Endodermal cell (in vitro differentiated cells): ENCODE data around the gene SLC2A1. TPM values are rescaled to one million over a fixed set of nuclear protein-coding genes. Genes with fewer than 3 reads are reported as not detected.

Experiments used
- DNase-seq: peaks from one replicate; pipeline ENCODE4 v3.0.0-alpha.2; 2017
- H3K27ac ChIP-seq: 2 replicates; pipeline ENCODE4 v1.5.1; 2013; ENCODE audit warnings: mild to moderate bottlenecking, low read depth, low read length, moderate library complexity
- H3K27me3 ChIP-seq: 2 replicates; pipeline ENCODE4 v1.6.1; 2013; ENCODE audit warnings: mild to moderate bottlenecking, low read length, moderate library complexity; ENCODE audit not compliant: insufficient read depth, control insufficient read depth, poor library complexity, severe bottlenecking
- H3K36me3 ChIP-seq: 2 replicates; pipeline ENCODE4 v1.7.0; 2013; ENCODE audit warnings: mild to moderate bottlenecking, low read length, moderate library complexity; ENCODE audit not compliant: control insufficient read depth, insufficient read depth
- H3K4me1 ChIP-seq: one replicate; pipeline ENCODE4 v1.7.0; 2013; ENCODE audit warnings: low read length; ENCODE audit not compliant: control insufficient read depth, insufficient read depth
- H3K4me3 ChIP-seq: 2 replicates; pipeline ENCODE4 v1.5.1; 2013; ENCODE audit warnings: mild to moderate bottlenecking, low read length, moderate library complexity
- H3K9ac ChIP-seq: 2 replicates; pipeline ENCODE4 v1.6.1; 2013; ENCODE audit warnings: mild to moderate bottlenecking, low read length, moderate library complexity; ENCODE audit not compliant: poor library complexity, severe bottlenecking; ENCODE audit errors: extremely low read depth
- H3K9me3 ChIP-seq: 2 replicates; pipeline ENCODE4 v1.6.1; 2013; ENCODE audit warnings: mild to moderate bottlenecking, low read length, moderate library complexity; ENCODE audit not compliant: control insufficient read depth
- H3K27ac Mint-ChIP-seq: 2 replicates; pipeline ENCODE4 v1.8.0; 2020; ENCODE audit warnings: mixed read lengths
- H3K27me3 Mint-ChIP-seq: 2 replicates; pipeline ENCODE4 v1.8.0; 2021; ENCODE audit warnings: mild to moderate bottlenecking, mixed read lengths; ENCODE audit not compliant: insufficient read depth
- H3K36me3 Mint-ChIP-seq: 2 replicates; pipeline ENCODE4 v1.8.0; 2020; ENCODE audit warnings: low read depth, mixed read lengths
- H3K4me1 Mint-ChIP-seq: 2 replicates; pipeline ENCODE4 v1.8.0; 2020; ENCODE audit warnings: mixed read lengths
- H3K4me3 Mint-ChIP-seq: 2 replicates; pipeline ENCODE4 v1.8.0; 2020; ENCODE audit warnings: mild to moderate bottlenecking, moderate library complexity, mixed read lengths
- H3K9me3 Mint-ChIP-seq: 2 replicates; pipeline ENCODE4 v1.8.0; 2020; ENCODE audit warnings: mild to moderate bottlenecking, mixed read lengths
- CTCF ChIP-seq: fragments of 200-600 bp; sonication (generic); conservative IDR thresholded peaks from 2 replicates; pipeline ENCODE4 v1.5.0; 2021; ENCODE audit warnings: antibody characterized with exemption, mild to moderate bottlenecking
- WGBS, 2 experiments: methylation state at CpG; one replicate each; pipeline versions ENCODE4 v1.1.5 to v1.1.7; 2013; ENCODE audit warnings: missing lambda C conversion rate in 2 of 2, mixed read lengths in 1 of 2; ENCODE audit not compliant: insufficient coverage in 1 of 2, insufficient read length in 1 of 2; 5-methylcytosine and 5-hydroxymethylcytosine counted together
- total RNA-seq, 2 donors: library from RNA; stranded (reverse); fragmentation: NEBNext Ultra II Directional in 1 of 2; extraction: Animal tissue kit (Norgen Biotek cat#: 25700) in 1 of 2; gene quantifications; 2 replicates in 1 of 2; 3 replicates in 1 of 2; pipeline ENCODE4 v1.2.1, GENCODE V29; 2021

The SLC2A1 gene
- total RNA-seq, 2 donors from 2014 or later: 42.5 to 69.7 TPM

GRCh38 chr1:42964044-42964812 is 5.6 kb upstream of the SLC2A1 start:
- Mint-ChIP-seq H3K9me3 (no peaks in the 10 kb centered on the region), H3K4me3 (no peak overlapping the region), H3K27me3 (peaks cover 20% of the 10 kb centered on the region), H3K4me1 (peaks cover 43% of the 10 kb centered on the region), H3K27ac (no peak overlapping the region), H3K36me3 (no peaks in the 10 kb centered on the region)
- Histone ChIP-seq H3K9ac (no peak overlapping the region), H3K27ac (no peak overlapping the region), H3K9me3 (no peaks in the 10 kb centered on the region), H3K4me1 (no peaks in the 10 kb centered on the region), H3K27me3 (peaks cover 26% of the 10 kb centered on the region), H3K36me3 (no peaks in the 10 kb centered on the region), H3K4me3 (no peak overlapping the region)
- WGBS, 2 experiments: 94 to 96% methylated on average over 12 to 18 of the region's 19 CpGs
- no peak for TF ChIP-seq CTCF
- DNase-seq: no peak

DNA sequence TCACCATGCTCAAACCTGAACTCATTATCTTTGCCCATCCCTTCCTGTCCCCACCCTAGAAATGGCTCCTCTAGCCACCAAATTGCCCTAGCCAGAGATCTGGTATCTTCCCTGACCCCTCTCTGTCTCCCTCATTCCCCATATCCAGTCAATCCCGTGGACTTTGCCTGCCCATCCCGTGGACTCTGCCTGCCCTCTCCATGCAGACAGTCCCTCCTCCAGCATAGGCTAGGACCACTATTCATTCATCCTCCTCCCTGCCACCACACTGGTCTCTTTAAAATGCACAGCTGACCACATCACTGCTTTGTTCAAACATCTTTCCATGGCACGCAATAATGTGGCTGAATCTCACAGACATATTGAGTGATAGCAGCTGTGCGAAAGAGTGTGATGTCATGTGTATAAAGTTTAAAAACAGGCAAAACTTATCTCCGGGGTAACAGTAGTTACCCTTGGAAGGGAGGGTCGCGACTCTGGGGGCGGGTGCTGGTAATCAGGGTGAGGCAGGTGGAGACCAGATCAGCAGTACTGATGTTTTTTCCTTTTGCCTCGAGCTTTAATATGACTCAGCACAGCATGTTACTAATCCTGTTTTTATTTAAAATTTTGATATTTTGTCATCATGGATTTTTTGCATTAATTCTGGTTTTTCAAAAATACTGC is 4.8 kb upstream of the SLC2A1 start:
- H3K4me3 ChIP-seq: no peak overlapping the region
- WGBS, 2 experiments: 67 to 76% methylated on average over 8 of the region's 9 CpGs
- Mint-ChIP-seq H3K9me3 (no peaks in the 10 kb centered on the region), H3K27me3 (peaks cover 20% of the 10 kb centered on the region), H3K4me1 (peaks cover 43% of the 10 kb centered on the region), H3K4me3 (no peak overlapping the region), H3K27ac (peak overlapping the region; percentile 19), H3K36me3 (no peaks in the 10 kb centered on the region)
- DNase-seq: no peak
- H3K9ac ChIP-seq: no peak overlapping the region
- no peaks in the 10 kb centered on the region for H3K36me3 ChIP-seq
- no peaks in the 10 kb centered on the region for H3K9me3 ChIP-seq
- no peaks in the 10 kb centered on the region for H3K4me1 ChIP-seq
- TF ChIP-seq CTCF: no peak
- H3K27ac ChIP-seq: no peak overlapping the region
- peaks cover 26% of the 10 kb centered on the region for H3K27me3 ChIP-seq

GRCh38 chr1:42962641-42963377 is 4.1 kb upstream of the SLC2A1 start:
- peak; percentile 92 for DNase-seq
- H3K27me3 Mint-ChIP-seq: peaks cover 20% of the 10 kb centered on the region
- H3K4me3 Mint-ChIP-seq: no peak overlapping the region
- Histone ChIP-seq H3K4me3 (no peak overlapping the region), H3K9ac (no peak overlapping the region), H3K36me3 (no peaks in the 10 kb centered on the region), H3K4me1 (no peaks in the 10 kb centered on the region), H3K9me3 (no peaks in the 10 kb centered on the region), H3K27me3 (peaks cover 26% of the 10 kb centered on the region), H3K27ac (no peak overlapping the region)
- H3K36me3 Mint-ChIP-seq: no peaks in the 10 kb centered on the region
- 42 to 56% methylated on average over 5 to 13 of the region's 13 CpGs for WGBS, 2 experiments
- H3K4me1 Mint-ChIP-seq: peaks cover 43% of the 10 kb centered on the region
- no peak for TF ChIP-seq CTCF
- no peaks in the 10 kb centered on the region for H3K9me3 Mint-ChIP-seq
- H3K27ac Mint-ChIP-seq: peak overlapping the region; percentile 58
